HG02763 (cell line): Measurements from ENCODE around the gene CDRT4.

ENCODE experiments used
- ATAC-seq: cut with Tn5 transposase; IDR thresholded peaks from one replicate; pipeline ENCODE4 v1.9.1; 2021; ENCODE audit warnings: mild to moderate bottlenecking, moderate library complexity; ENCODE audit not compliant: unreplicated experiment

CDRT4 gene

DNA sequence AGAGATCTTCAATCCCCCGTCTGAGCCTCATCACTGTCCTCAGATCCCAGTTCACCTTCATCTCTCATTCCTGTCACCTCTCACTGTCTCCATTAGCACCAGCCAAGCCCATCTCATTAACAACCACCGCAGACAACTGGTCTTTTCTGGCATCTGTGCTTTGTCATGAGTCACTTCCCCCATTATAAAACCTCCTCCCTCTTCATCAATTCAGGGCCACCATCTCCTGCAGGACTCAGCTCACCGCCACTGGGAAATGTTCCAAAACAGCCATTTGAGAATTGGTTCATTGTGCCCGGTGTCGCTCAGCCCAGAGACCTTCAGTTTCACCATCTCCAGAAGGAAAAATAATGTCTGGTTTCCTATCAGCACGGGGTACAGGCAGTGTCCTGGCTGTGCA lies 69.1 kb downstream of the CDRT4 start:
- no peak for ATAC-seq

DNA sequence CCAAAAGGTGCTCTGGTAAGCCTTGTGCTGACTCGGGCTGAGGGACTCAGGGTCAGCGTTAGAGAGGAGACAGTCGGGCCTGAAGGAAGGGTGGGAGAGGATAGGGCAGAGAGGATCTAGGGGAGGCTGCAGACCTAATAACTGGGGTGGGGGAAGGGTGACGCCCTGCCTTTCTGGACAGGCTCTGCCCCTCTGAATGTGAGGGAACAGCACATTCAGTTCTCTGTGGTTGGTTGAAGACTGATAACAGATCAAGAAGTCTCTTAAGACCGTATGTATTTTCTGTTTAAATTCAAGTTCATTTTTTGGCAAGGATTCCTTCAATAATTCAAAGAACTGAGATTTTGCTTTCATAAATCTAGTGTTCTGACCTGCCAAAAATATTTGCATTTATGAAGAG lies 69.8 kb downstream of the CDRT4 start:
- no peak for ATAC-seq

DNA sequence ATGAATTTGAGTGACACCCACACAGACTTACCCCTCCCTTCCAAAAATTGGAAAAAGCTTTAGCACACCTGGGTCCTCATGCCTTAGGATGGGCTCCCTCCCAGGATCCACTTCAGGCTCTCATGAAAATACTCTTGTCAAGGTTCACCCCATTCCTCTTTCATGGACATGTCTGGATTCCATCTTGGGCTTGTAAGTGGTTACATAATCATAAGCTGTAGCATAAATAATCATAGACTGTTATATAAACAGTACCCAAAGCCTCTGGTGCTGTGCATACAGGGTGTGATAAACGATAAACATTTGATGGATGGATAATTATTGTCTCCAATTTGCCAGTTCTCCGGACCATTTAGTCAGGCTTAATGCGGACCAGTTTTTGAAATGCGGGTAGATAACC lies 72.3 kb downstream of the CDRT4 start:
- ATAC-seq = no peak

DNA sequence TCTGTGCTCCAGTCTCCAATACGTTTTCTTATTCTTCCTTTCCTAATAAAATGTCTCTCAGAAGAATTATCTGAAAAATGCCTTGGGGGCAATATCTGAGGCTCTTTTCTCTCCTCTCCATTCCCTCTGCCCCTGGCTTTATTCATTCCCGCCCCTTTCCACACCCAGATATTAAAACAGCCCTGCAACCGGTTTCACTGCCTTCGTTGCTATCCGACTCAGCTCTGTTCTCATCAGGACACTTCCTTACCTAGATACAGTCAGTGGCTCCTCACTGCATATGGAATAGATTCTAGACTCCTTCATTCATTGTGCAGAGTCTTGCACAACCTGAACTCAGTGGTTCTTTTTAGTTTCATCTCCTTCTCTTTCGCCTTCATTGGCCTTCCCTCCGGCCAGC lies 74.0 kb downstream of the CDRT4 start:
- ATAC-seq = no peak

DNA sequence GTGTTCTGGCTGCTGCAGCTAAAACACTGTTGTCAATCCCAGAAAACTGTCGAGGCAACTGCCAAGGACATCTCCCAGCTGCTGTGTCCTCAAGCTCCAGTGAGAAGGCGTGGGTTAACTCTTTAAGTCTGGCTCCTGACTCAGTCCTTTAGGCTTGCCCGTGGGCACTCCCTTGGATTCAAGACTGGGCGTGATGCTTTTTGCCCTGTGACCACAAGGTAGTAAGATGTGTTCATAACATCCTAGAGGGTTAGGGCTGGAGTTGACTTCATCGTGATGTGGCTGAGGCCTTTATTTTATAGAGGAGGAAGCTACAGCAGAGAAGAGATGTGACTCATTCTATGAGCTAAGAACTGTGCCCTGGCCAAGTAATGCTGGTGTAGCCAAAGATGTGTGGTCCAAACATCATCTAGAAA lies 75.1 kb downstream of the CDRT4 start:
- ATAC-seq = no peak

DNA sequence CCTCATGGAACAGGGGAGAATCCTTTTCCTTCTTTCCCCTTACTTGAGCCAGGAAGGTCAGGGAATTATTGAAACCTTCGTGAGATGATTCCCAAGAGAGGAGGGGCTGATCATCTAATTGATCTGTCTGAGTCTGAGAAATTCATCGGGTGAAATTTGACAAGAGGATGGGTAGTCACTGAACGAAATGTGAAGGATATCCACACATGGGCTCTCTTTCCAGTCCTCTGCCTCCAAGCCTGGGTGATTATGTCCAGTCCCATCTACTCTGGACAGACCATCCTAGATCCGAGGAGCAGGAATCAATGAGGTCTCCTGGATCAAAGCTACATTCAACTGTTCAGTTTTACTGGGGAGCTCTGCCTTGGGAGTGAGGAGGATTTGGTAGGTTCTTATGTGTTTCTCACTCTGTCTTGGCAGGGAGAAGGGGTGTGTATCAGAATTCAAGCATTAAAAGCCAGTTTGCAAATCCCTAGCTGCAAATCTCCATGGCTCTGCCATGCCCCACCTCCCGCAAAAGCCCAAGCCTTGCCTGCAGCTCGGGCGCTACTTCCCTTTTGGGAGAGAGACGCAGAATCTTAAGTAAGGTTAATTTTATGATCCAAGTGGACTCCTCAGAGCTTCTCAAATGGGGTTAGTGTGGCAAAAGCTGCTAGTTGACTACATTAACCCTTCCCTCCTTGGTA lies 78.9 kb downstream of the CDRT4 start:
- ATAC-seq = no peak

DNA sequence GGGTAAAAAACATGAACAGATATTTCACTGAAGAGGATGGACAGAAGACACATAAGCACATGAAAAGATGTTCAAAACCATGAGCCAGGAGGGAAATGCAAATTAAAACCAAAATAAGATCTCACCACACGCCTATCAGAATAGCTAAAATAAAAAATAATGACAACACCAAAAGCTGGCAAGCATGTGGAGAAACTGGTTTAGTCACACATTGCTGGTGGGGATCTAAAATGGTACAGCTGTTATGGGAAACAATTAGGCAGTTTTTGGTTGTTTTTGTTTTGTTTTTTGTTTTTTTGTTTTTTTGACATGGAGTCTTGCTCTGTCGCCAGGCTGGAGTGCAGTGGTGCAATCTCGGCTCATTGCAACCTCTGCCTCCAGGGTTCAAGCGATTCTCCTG lies 81.3 kb downstream of the CDRT4 start:
- no peak for ATAC-seq
